Measurements from ENCODE around the gene BAMBI. TPM values are rescaled to one million over a fixed set of nuclear protein-coding genes. Genes with fewer than 3 reads are reported as not detected.

Gene BAMBI
- total RNA-seq, 1 experiment from 2014 or later: 3.3 TPM

GRCh38 chr10:28728366-28728765, 51.0 kb downstream of the BAMBI start:
- no peaks in the 10 kb centered on the region for H3K9me3 ChIP-seq (ENCODE audit: insufficient read depth, low read depth)
- no peaks in the 10 kb centered on the region for H3K9me2 ChIP-seq (ENCODE audit: insufficient read depth)
- no peaks in the 10 kb centered on the region for H3K27me3 ChIP-seq (ENCODE audit: insufficient read depth, low read depth)
- no peak overlapping the region for H3K4me3 ChIP-seq
- H3F3A ChIP-seq (ENCODE audit: insufficient read depth, low read depth): peaks cover 3% of the 10 kb centered on the region
- no peaks in the 10 kb centered on the region for H3K36me3 ChIP-seq (ENCODE audit: low read depth)
- H3K4me1 ChIP-seq (replicated peaks; ENCODE audit: insufficient read depth): no peaks in the 10 kb centered on the region
- no TSS peak for BruUV-seq (replicated peaks)
- TF ChIP-seq EZH2 (IDR thresholded peaks at IDR 0.05; ENCODE audit: low read depth) (no peak), CTCF (conservative IDR thresholded peaks at IDR 0.05) (no peak)
- ChIA-PET POLR2A (ENCODE audit: unreplicated experiment) (no interaction called here), CTCF (no interaction called here)
- H3K79me2 ChIP-seq (ENCODE audit: low read depth): no peaks in the 10 kb centered on the region
- no peak overlapping the region for H3K27ac ChIP-seq
- H2AFZ ChIP-seq: no peak overlapping the region
- no peak overlapping the region for H3K4me2 ChIP-seq
- H4K20me1 ChIP-seq (ENCODE audit: insufficient read depth): no peaks in the 10 kb centered on the region
- intact Hi-C loops (cut with micrococcal nuclease; ENCODE audit: unreplicated experiment): no loop called here
- DNase-seq: peak in 1 of 2 experiments; percentile 60

- H3K27me3 ChIP-seq (ENCODE audit: insufficient read depth, low read depth): no peaks in the 10 kb centered on the region
- intact Hi-C loops (cut with micrococcal nuclease; ENCODE audit: unreplicated experiment): no loop called here
- no peaks in the 10 kb centered on the region for H3K9me3 ChIP-seq (ENCODE audit: insufficient read depth, low read depth)
- ChIA-PET POLR2A (ENCODE audit: unreplicated experiment) (no interaction called here), CTCF (no interaction called here)
- no peak overlapping the region for H2AFZ ChIP-seq
- no peaks in the 10 kb centered on the region for H3K4me1 ChIP-seq (replicated peaks; ENCODE audit: insufficient read depth)
- H3K9me2 ChIP-seq (ENCODE audit: insufficient read depth): no peaks in the 10 kb centered on the region
- no peaks in the 10 kb centered on the region for H3K36me3 ChIP-seq (ENCODE audit: low read depth)
- no TSS peak for BruUV-seq (replicated peaks)
- H3K79me2 ChIP-seq (ENCODE audit: low read depth): no peaks in the 10 kb centered on the region
- no peaks in the 10 kb centered on the region for H4K20me1 ChIP-seq (ENCODE audit: insufficient read depth)
- H3K4me3 ChIP-seq: no peak overlapping the region
- TF ChIP-seq EZH2 (IDR thresholded peaks at IDR 0.05; ENCODE audit: low read depth) (no peak), CTCF (conservative IDR thresholded peaks at IDR 0.05) (no peak)
- H3K27ac ChIP-seq: no peak overlapping the region
- DNase-seq: no peak
- H3F3A ChIP-seq (ENCODE audit: insufficient read depth, low read depth): peaks cover 13% of the 10 kb centered on the region
- peak overlapping the region; percentile 13; the same call in 1 of the 2 replicates for H3K4me2 ChIP-seq
Observed at GRCh38 chr10:28730031-28730778, 52.9 kb downstream of the BAMBI start.

GRCh38 chr10:28732091-28732490, 54.8 kb downstream of the BAMBI start:
- H3K4me3 ChIP-seq: no peak overlapping the region
- no peaks in the 10 kb centered on the region for H3K9me2 ChIP-seq (ENCODE audit: insufficient read depth)
- intact Hi-C loops (cut with micrococcal nuclease; ENCODE audit: unreplicated experiment): no loop called here
- no peaks in the 10 kb centered on the region for H3K79me2 ChIP-seq (ENCODE audit: low read depth)
- no TSS peak for BruUV-seq (replicated peaks)
- no peaks in the 10 kb centered on the region for H4K20me1 ChIP-seq (ENCODE audit: insufficient read depth)
- no peak overlapping the region for H2AFZ ChIP-seq
- no peak overlapping the region for H3K4me2 ChIP-seq
- peaks cover 18% of the 10 kb centered on the region for H3F3A ChIP-seq (ENCODE audit: insufficient read depth, low read depth)
- no peaks in the 10 kb centered on the region for H3K4me1 ChIP-seq (replicated peaks; ENCODE audit: insufficient read depth)
- no peak overlapping the region for H3K27ac ChIP-seq
- no peak for TF ChIP-seq CTCF (conservative IDR thresholded peaks at IDR 0.05)
- no peak for TF ChIP-seq EZH2 (IDR thresholded peaks at IDR 0.05; ENCODE audit: low read depth)
- ChIA-PET POLR2A (ENCODE audit: unreplicated experiment) (no interaction called here), CTCF (no interaction called here)
- no peak for DNase-seq
- H3K9me3 ChIP-seq (ENCODE audit: insufficient read depth, low read depth): no peaks in the 10 kb centered on the region
- H3K27me3 ChIP-seq (ENCODE audit: insufficient read depth, low read depth): no peaks in the 10 kb centered on the region
- no peaks in the 10 kb centered on the region for H3K36me3 ChIP-seq (ENCODE audit: low read depth)

Other genes starting within 250 kb of the BAMBI start
- 67.1 and 93.9 TPM in 2 replicates for gene WAC, start 144.4 kb upstream of the BAMBI start, total RNA-seq (2021)

All from PC-9 (cell line).